Endodermal cell (in vitro differentiated cells): ENCODE results near the gene TXNDC8. TPM values are rescaled to one million over a fixed set of nuclear protein-coding genes. Genes with fewer than 3 reads are reported as not detected.

Source experiments
- DNase-seq: peaks from one replicate; pipeline ENCODE4 v3.0.0-alpha.2; 2017
- H3K27ac ChIP-seq: 2 replicates; pipeline ENCODE4 v1.5.1; 2013; ENCODE audit warnings: mild to moderate bottlenecking, low read depth, low read length, moderate library complexity
- H3K27me3 ChIP-seq: 2 replicates; pipeline ENCODE4 v1.6.1; 2013; ENCODE audit warnings: mild to moderate bottlenecking, low read length, moderate library complexity; ENCODE audit not compliant: insufficient read depth, control insufficient read depth, poor library complexity, severe bottlenecking
- H3K36me3 ChIP-seq: 2 replicates; pipeline ENCODE4 v1.7.0; 2013; ENCODE audit warnings: mild to moderate bottlenecking, low read length, moderate library complexity; ENCODE audit not compliant: control insufficient read depth, insufficient read depth
- H3K4me1 ChIP-seq: one replicate; pipeline ENCODE4 v1.7.0; 2013; ENCODE audit warnings: low read length; ENCODE audit not compliant: control insufficient read depth, insufficient read depth
- H3K4me3 ChIP-seq: 2 replicates; pipeline ENCODE4 v1.5.1; 2013; ENCODE audit warnings: mild to moderate bottlenecking, low read length, moderate library complexity
- H3K9ac ChIP-seq: 2 replicates; pipeline ENCODE4 v1.6.1; 2013; ENCODE audit warnings: mild to moderate bottlenecking, low read length, moderate library complexity; ENCODE audit not compliant: poor library complexity, severe bottlenecking; ENCODE audit errors: extremely low read depth
- H3K9me3 ChIP-seq: 2 replicates; pipeline ENCODE4 v1.6.1; 2013; ENCODE audit warnings: mild to moderate bottlenecking, low read length, moderate library complexity; ENCODE audit not compliant: control insufficient read depth
- H3K27ac Mint-ChIP-seq: 2 replicates; pipeline ENCODE4 v1.8.0; 2020; ENCODE audit warnings: mixed read lengths
- H3K27me3 Mint-ChIP-seq: 2 replicates; pipeline ENCODE4 v1.8.0; 2021; ENCODE audit warnings: mild to moderate bottlenecking, mixed read lengths; ENCODE audit not compliant: insufficient read depth
- H3K36me3 Mint-ChIP-seq: 2 replicates; pipeline ENCODE4 v1.8.0; 2020; ENCODE audit warnings: low read depth, mixed read lengths
- H3K4me1 Mint-ChIP-seq: 2 replicates; pipeline ENCODE4 v1.8.0; 2020; ENCODE audit warnings: mixed read lengths
- H3K4me3 Mint-ChIP-seq: 2 replicates; pipeline ENCODE4 v1.8.0; 2020; ENCODE audit warnings: mild to moderate bottlenecking, moderate library complexity, mixed read lengths
- H3K9me3 Mint-ChIP-seq: 2 replicates; pipeline ENCODE4 v1.8.0; 2020; ENCODE audit warnings: mild to moderate bottlenecking, mixed read lengths
- CTCF ChIP-seq: fragments of 200-600 bp; sonication (generic); conservative IDR thresholded peaks from 2 replicates; pipeline ENCODE4 v1.5.0; 2021; ENCODE audit warnings: antibody characterized with exemption, mild to moderate bottlenecking
- WGBS, 2 experiments: methylation state at CpG; one replicate each; pipeline versions ENCODE4 v1.1.5 to v1.1.7; 2013; ENCODE audit warnings: missing lambda C conversion rate in 2 of 2, mixed read lengths in 1 of 2; ENCODE audit not compliant: insufficient coverage in 1 of 2, insufficient read length in 1 of 2; 5-methylcytosine and 5-hydroxymethylcytosine counted together
- total RNA-seq, 2 donors: library from RNA; stranded (reverse); fragmentation: NEBNext Ultra II Directional in 1 of 2; extraction: Animal tissue kit (Norgen Biotek cat#: 25700) in 1 of 2; gene quantifications; 2 replicates in 1 of 2; 3 replicates in 1 of 2; pipeline ENCODE4 v1.2.1, GENCODE V29; 2021

TXNDC8 gene
- total RNA-seq, 2 donors from 2014 or later, result not detected

GRCh38 chr9:110336363-110336762 lies 1.3 kb downstream of the TXNDC8 start:
- H3K36me3 ChIP-seq, result no peaks in the 10 kb centered on the region
- H3K27ac ChIP-seq, result no peak overlapping the region
- H3K4me1 ChIP-seq, result no peaks in the 10 kb centered on the region
- Mint-ChIP-seq H3K27me3 (peaks cover 1% of the 10 kb centered on the region), H3K27ac (no peak overlapping the region), H3K4me3 (no peak overlapping the region), H3K9me3 (no peaks in the 10 kb centered on the region), H3K4me1 (no peaks in the 10 kb centered on the region), H3K36me3 (no peaks in the 10 kb centered on the region)
- H3K9me3 ChIP-seq, result no peaks in the 10 kb centered on the region
- no peak overlapping the region for H3K4me3 ChIP-seq
- H3K9ac ChIP-seq, result no peak overlapping the region
- TF ChIP-seq CTCF, result no peak
- WGBS, 2 experiments, result no CpG with 5 or more reads among the region's 1 CpG
- H3K27me3 ChIP-seq, result no peaks in the 10 kb centered on the region
- DNase-seq, result no peak

GRCh38 chr9:110334871-110335270 lies 2.8 kb downstream of the TXNDC8 start:
- Mint-ChIP-seq H3K4me1 (no peaks in the 10 kb centered on the region), H3K4me3 (no peak overlapping the region), H3K27ac (no peak overlapping the region), H3K9me3 (no peaks in the 10 kb centered on the region), H3K36me3 (no peaks in the 10 kb centered on the region), H3K27me3 (peaks cover 1% of the 10 kb centered on the region)
- H3K27ac ChIP-seq, result no peak overlapping the region
- no peak overlapping the region for H3K4me3 ChIP-seq
- no peak for TF ChIP-seq CTCF
- H3K9ac ChIP-seq, result no peak overlapping the region
- H3K36me3 ChIP-seq, result no peaks in the 10 kb centered on the region
- no peak for DNase-seq
- H3K27me3 ChIP-seq, result no peaks in the 10 kb centered on the region
- H3K9me3 ChIP-seq, result no peaks in the 10 kb centered on the region
- H3K4me1 ChIP-seq, result no peaks in the 10 kb centered on the region

- Mint-ChIP-seq H3K36me3 (no peaks in the 10 kb centered on the region), H3K4me3 (no peak overlapping the region), H3K9me3 (no peaks in the 10 kb centered on the region), H3K27me3 (peaks cover 1% of the 10 kb centered on the region), H3K27ac (no peak overlapping the region), H3K4me1 (no peaks in the 10 kb centered on the region)
- DNase-seq, result no peak
- 89 to 98% methylated on average over 4 of the region's 4 CpGs for WGBS, 2 experiments
- no peak for TF ChIP-seq CTCF
- Histone ChIP-seq H3K4me3 (no peak overlapping the region), H3K9me3 (no peaks in the 10 kb centered on the region), H3K9ac (no peak overlapping the region), H3K27me3 (no peaks in the 10 kb centered on the region), H3K36me3 (no peaks in the 10 kb centered on the region), H3K27ac (no peak overlapping the region), H3K4me1 (no peaks in the 10 kb centered on the region)
Measured at GRCh38 chr9:110334183-110334582, 3.5 kb downstream of the TXNDC8 start.
